Adrenal gland (tissue), 5 donors: Measurements from ENCODE around the gene TBPL2.

Source experiments
- CTCF ChIP-seq, 6 experiments: fragments of 450-650 bp in 4 of 6; fragments of 200-600 bp in 2 of 6; sonication (generic) in 1 of 6; IDR thresholded peaks; 1 replicate in 5 of 6; 2 replicates in 1 of 6; pipeline versions ENCODE4 v1.5.1 to v1.8.0; 2016 to 2021; ENCODE audit warnings: antibody characterized with exemption in 6 of 6, mild to moderate bottlenecking in 2 of 6, moderate library complexity in 1 of 6
- POLR2A ChIP-seq, 2 donors: fragments of 450-650 bp; IDR thresholded peaks; one replicate each; pipeline ENCODE4 v1.6.1; 2017; ENCODE audit warnings: antibody characterized with exemption in 2 of 2, mild to moderate bottlenecking in 2 of 2, moderate library complexity in 1 of 2
- donor health status: DM: no; HTN: no; CAD: no.

DNA sequence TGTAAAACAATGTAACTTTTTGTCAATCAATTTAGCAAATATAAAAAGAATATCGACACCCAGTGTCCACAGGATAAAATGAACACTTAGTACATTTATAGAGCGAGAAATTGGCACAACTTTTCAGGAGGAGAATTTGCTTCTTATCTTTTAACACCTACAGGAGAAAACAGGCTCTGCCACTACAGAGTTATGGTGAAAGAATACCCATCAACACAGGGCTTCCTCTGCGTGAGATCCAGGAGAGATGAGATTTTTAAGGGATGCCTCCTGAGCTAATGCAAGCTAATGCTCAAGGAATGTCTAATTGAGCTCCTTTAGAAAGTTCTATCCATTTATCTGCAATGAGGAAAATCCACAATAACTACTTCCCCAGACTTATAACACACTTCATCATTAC, 7.8 kb downstream of the TBPL2 start:
- TF ChIP-seq CTCF (IDR thresholded peaks at IDR 0.05), result no peak
- TF ChIP-seq POLR2A (IDR thresholded peaks at IDR 0.05), result no peak
